D721Med (cell line): Measurements from ENCODE around the gene NRXN3.

Experiments used
- DNase-seq: peaks from one replicate; pipeline ENCODE4 v3.0.0; 2011; ENCODE audit warnings: low spot score; ENCODE audit not compliant: insufficient read length
- FAIRE-seq: peaks from 2 replicates; lab custom pipeline; 2011; peaks lifted over from hg19 to GRCh38; lab: Jason Lieb, UNC
- CTCF ChIP-seq: IDR thresholded peaks from 2 replicates; pipeline ENCODE4 v1.5.1; 2012; ENCODE audit warnings: mild to moderate bottlenecking, control low read depth; ENCODE audit not compliant: insufficient read depth; ENCODE audit errors: missing control alignments

Gene NRXN3

GRCh38 chr14:79706382-79706781, 1536.2 kb downstream of the NRXN3 start:
- no peak for FAIRE-seq
- no peak for TF ChIP-seq CTCF
- no peak for DNase-seq

- DNase-seq (no peak), FAIRE-seq (no peak)
- TF ChIP-seq CTCF: no peak
Observed at GRCh38 chr14:79708426-79709388, 1538.5 kb downstream of the NRXN3 start.

- FAIRE-seq: no peak
- DNase-seq: no peak
- no peak for TF ChIP-seq CTCF
Observed at GRCh38 chr14:79709573-79709972, 1539.4 kb downstream of the NRXN3 start.

GRCh38 chr14:79712302-79712950, 1542.3 kb downstream of the NRXN3 start:
- no peak for TF ChIP-seq CTCF
- no peak for FAIRE-seq
- no peak for DNase-seq

GRCh38 chr14:79721399-79722084, 1551.4 kb downstream of the NRXN3 start:
- no peak for TF ChIP-seq CTCF
- FAIRE-seq: peak; percentile 87
- DNase-seq: no peak

- TF ChIP-seq CTCF: no peak
- no peak for FAIRE-seq
- no peak for DNase-seq
Observed at GRCh38 chr14:79724934-79725717, 1555.0 kb downstream of the NRXN3 start.
